ENCODE results near the gene RAD51B.

- TF ChIP-seq, protein P1, sequence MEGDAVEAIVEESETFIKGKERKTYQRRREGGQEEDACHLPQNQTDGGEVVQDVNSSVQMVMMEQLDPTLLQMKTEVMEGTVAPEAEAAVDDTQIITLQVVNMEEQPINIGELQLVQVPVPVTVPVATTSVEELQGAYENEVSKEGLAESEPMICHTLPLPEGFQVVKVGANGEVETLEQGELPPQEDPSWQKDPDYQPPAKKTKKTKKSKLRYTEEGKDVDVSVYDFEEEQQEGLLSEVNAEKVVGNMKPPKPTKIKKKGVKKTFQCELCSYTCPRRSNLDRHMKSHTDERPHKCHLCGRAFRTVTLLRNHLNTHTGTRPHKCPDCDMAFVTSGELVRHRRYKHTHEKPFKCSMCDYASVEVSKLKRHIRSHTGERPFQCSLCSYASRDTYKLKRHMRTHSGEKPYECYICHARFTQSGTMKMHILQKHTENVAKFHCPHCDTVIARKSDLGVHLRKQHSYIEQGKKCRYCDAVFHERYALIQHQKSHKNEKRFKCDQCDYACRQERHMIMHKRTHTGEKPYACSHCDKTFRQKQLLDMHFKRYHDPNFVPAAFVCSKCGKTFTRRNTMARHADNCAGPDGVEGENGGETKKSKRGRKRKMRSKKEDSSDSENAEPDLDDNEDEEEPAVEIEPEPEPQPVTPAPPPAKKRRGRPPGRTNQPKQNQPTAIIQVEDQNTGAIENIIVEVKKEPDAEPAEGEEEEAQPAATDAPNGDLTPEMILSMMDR (IDR thresholded peaks at IDR 0.05): no peak
- no peak for TF ChIP-seq POLR2A (IDR thresholded peaks at IDR 0.05)
Observed at GRCh38 chr14:68407825-68408224, 588.2 kb downstream of the RAD51B start.

Measured in thyroid gland (tissue), 4 donors.